ENCODE data around the gene TP53.
A peak's percentile ranks its signal among the peaks of the same experiment; 100 is the strongest.

The TP53 gene

GRCh38 chr17:7687072-7687907 lies at the start of gene TP53:
TSS of gene TP53 (minus strand) at chr17:7687490. CDS start at chr17:7676594, 10,896 bp downstream.
- DNase-seq (ENCODE audit: insufficient read length, low spot score), result no peak
- peak; percentile 91 for TF ChIP-seq POLR2A (IDR thresholded peaks at IDR 0.05; ENCODE audit: low read depth, low read length)
- no peak for FAIRE-seq

- FAIRE-seq, result no peak
- TF ChIP-seq POLR2A (IDR thresholded peaks at IDR 0.05; ENCODE audit: low read depth, low read length), result no peak
- no peak for DNase-seq (ENCODE audit: insufficient read length, low spot score)
These were observed 45.8 kb upstream of the TP53 start for GRCh38 chr17:7732981-7733539.

- DNase-seq (ENCODE audit: insufficient read length, low spot score) (no peak), FAIRE-seq (no peak)
- TF ChIP-seq POLR2A (IDR thresholded peaks at IDR 0.05; ENCODE audit: low read depth, low read length), result no peak
These were observed 42.5 kb upstream of the TP53 start for GRCh38 chr17:7729816-7730215.

- no peak for DNase-seq (ENCODE audit: insufficient read length, low spot score)
- FAIRE-seq, result no peak
- TF ChIP-seq POLR2A (IDR thresholded peaks at IDR 0.05; ENCODE audit: low read depth, low read length), result no peak
These were observed 40.6 kb upstream of the TP53 start for GRCh38 chr17:7727886-7728285.

GRCh38 chr17:7721612-7722011 lies 34.3 kb upstream of the TP53 start:
- FAIRE-seq, result no peak
- no peak for TF ChIP-seq POLR2A (IDR thresholded peaks at IDR 0.05; ENCODE audit: low read depth, low read length)
- DNase-seq (ENCODE audit: insufficient read length, low spot score), result no peak

- FAIRE-seq, result no peak
- DNase-seq (ENCODE audit: insufficient read length, low spot score), result no peak
- TF ChIP-seq POLR2A (IDR thresholded peaks at IDR 0.05; ENCODE audit: low read depth, low read length), result no peak
These were observed 32.8 kb upstream of the TP53 start for GRCh38 chr17:7720125-7720524.

GRCh38 chr17:7719661-7720060 lies 32.4 kb upstream of the TP53 start:
- DNase-seq (ENCODE audit: insufficient read length, low spot score) (no peak), FAIRE-seq (no peak)
- no peak for TF ChIP-seq POLR2A (IDR thresholded peaks at IDR 0.05; ENCODE audit: low read depth, low read length)

- no peak for DNase-seq (ENCODE audit: insufficient read length, low spot score)
- TF ChIP-seq POLR2A (IDR thresholded peaks at IDR 0.05; ENCODE audit: low read depth, low read length), result no peak
- no peak for FAIRE-seq
These were observed 30.6 kb upstream of the TP53 start for GRCh38 chr17:7717756-7718350.

- DNase-seq (ENCODE audit: insufficient read length, low spot score) (peak; percentile 93), FAIRE-seq (no peak)
- peak; percentile 40 for TF ChIP-seq POLR2A (IDR thresholded peaks at IDR 0.05; ENCODE audit: low read depth, low read length)
These were observed 29.8 kb upstream of the TP53 start, which contains the start of gene DNAH2 for GRCh38 chr17:7716901-7717755. TSS of gene DNAH2 (plus strand) at chr17:7717744. CDS start at chr17:7719735, 1,991 bp downstream.

- FAIRE-seq (no peak), DNase-seq (ENCODE audit: insufficient read length, low spot score) (no peak)
- TF ChIP-seq POLR2A (IDR thresholded peaks at IDR 0.05; ENCODE audit: low read depth, low read length), result no peak
These were observed 28.9 kb upstream of the TP53 start for GRCh38 chr17:7715936-7716886.

- TF ChIP-seq POLR2A (IDR thresholded peaks at IDR 0.05; ENCODE audit: low read depth, low read length), result no peak
- no peak for DNase-seq (ENCODE audit: insufficient read length, low spot score)
- no peak for FAIRE-seq
These were observed 27.7 kb upstream of the TP53 start for GRCh38 chr17:7714721-7715594.

- no peak for TF ChIP-seq POLR2A (IDR thresholded peaks at IDR 0.05; ENCODE audit: low read depth, low read length)
- FAIRE-seq, result no peak
- DNase-seq (ENCODE audit: insufficient read length, low spot score), result no peak
These were observed 26.5 kb upstream of the TP53 start for GRCh38 chr17:7713782-7714181.

Measured in H54 (cell line).